ENCODE data around the gene GPR142.

DNA sequence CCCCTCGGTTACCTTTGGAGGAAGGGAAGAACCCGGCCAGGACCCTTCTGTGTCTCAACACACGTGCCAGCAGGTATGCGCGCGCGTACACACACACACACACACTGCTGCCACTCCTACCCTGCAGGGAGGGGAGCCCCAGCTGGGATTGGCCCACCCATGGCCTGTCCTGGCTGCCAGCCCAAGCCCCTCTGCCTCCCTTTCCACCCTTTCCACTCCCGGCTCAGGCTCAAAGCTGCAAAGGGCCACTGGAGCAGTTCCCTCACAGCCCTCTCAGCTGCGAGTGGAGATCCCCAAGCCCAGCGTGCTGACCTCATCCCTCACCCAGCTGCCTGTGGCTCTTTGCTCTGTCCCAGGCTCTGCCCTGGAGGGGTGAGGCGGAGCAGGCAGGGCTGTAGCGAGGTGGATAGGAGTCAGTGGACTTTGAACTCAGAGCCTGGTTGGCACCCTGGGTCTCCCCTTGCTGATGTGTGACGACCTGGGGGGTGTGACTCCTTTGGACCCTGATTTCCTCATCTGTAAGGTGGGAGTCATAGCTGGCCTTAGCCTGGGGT lies 26.8 kb upstream of the GPR142 start:
- TF ChIP-seq ZNF544 (tag by site-specific recombination; IDR thresholded peaks at IDR 0.05): no peak
- TF ChIP-seq, protein P1, sequence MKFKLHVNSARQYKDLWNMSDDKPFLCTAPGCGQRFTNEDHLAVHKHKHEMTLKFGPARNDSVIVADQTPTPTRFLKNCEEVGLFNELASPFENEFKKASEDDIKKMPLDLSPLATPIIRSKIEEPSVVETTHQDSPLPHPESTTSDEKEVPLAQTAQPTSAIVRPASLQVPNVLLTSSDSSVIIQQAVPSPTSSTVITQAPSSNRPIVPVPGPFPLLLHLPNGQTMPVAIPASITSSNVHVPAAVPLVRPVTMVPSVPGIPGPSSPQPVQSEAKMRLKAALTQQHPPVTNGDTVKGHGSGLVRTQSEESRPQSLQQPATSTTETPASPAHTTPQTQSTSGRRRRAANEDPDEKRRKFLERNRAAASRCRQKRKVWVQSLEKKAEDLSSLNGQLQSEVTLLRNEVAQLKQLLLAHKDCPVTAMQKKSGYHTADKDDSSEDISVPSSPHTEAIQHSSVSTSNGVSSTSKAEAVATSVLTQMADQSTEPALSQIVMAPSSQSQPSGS (tag by site-specific recombination; IDR thresholded peaks at IDR 0.05; ENCODE audit: low read depth): no peak
- TF ChIP-seq, protein P2, sequence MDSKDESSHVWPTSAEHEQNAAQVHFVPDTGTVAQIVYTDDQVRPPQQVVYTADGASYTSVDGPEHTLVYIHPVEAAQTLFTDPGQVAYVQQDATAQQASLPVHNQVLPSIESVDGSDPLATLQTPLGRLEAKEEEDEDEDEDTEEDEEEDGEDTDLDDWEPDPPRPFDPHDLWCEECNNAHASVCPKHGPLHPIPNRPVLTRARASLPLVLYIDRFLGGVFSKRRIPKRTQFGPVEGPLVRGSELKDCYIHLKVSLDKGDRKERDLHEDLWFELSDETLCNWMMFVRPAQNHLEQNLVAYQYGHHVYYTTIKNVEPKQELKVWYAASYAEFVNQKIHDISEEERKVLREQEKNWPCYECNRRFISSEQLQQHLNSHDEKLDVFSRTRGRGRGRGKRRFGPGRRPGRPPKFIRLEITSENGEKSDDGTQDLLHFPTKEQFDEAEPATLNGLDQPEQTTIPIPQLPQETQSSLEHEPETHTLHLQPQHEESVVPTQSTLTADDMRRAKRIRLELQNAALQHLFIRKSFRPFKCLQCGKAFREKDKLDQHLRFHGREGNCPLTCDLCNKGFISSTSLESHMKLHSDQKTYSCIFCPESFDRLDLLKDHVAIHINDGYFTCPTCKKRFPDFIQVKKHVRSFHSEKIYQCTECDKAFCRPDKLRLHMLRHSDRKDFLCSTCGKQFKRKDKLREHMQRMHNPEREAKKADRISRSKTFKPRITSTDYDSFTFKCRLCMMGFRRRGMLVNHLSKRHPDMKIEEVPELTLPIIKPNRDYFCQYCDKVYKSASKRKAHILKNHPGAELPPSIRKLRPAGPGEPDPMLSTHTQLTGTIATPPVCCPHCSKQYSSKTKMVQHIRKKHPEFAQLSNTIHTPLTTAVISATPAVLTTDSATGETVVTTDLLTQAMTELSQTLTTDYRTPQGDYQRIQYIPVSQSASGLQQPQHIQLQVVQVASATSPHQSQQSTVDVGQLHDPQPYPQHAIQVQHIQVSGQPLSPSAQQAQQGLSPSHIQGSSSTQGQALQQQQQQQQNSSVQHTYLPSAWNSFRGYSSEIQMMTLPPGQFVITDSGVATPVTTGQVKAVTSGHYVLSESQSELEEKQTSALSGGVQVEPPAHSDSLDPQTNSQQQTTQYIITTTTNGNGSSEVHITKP (tag by site-specific recombination; IDR thresholded peaks at IDR 0.05): no peak
